ENCODE measurements around the gene CNTN5. TPM values are rescaled to one million over a fixed set of nuclear protein-coding genes. Genes with fewer than 3 reads are reported as not detected.

CNTN5 gene
- total RNA-seq, 1 experiment from 2014 or later: not detected

DNA sequence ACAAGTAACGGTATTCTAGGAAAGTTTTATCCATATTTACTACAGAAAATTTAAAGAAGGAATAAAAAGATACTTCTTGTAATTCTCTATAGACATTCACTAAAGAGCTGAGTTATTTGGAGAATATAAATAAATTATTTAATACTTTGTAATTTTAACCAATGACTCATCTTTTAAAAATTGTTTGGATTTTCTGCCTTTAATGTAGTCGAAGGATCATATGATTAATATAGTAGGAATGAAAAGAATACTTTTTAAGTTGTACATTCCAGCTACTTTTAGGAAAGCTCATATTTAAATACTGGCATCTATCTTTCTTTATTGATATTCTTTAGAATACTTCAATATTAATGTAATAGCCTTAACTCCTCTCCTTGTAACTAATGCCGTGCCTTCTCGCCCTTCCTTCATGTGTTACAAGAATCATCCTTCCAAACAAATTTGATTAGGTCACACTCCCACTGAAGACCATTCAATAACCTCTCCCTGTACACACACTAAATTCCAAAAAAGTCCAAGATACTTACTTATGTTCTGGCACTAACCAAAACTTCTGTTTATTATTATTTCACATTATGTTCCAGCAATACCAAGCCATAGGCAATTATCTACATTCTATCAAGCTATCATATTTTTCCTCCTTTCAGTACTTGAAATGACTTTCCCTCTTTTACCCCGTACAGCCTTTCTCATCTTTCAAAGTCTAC, 501.9 kb downstream of the CNTN5 start:
- H3K18ac ChIP-seq (ENCODE audit: insufficient read length, low read depth, low read length): no peak overlapping the region
- no peak overlapping the region for H3K14ac ChIP-seq (ENCODE audit: insufficient read depth, low read length)
- H3K4me2 ChIP-seq (ENCODE audit: insufficient read depth, insufficient read length, low read length): no peak overlapping the region

More for the DNA sequence above, 501.9 kb downstream of the CNTN5 start:
- Histone ChIP-seq H2AFZ (ENCODE audit: low read length) (no peak overlapping the region), H2BK15ac (ENCODE audit: low read depth, low read length) (no peak overlapping the region), H2BK12ac (ENCODE audit: insufficient read length, low read depth, low read length) (no peak overlapping the region), H2BK5ac (ENCODE audit: insufficient read length, low read length) (no peak overlapping the region), H3K56ac (ENCODE audit: insufficient read length, low read depth, low read length) (no peak overlapping the region), H4K91ac (ENCODE audit: insufficient read length, low read depth, low read length) (no peak overlapping the region), H3K79me1 (ENCODE audit: insufficient read depth, low read depth, low read length, poor library complexity, severe bottlenecking) (no peaks in the 10 kb centered on the region), H3K4ac (ENCODE audit: low read depth, low read length) (no peak overlapping the region), H2BK20ac (ENCODE audit: low read depth, low read length, poor library complexity, severe bottlenecking) (no peak overlapping the region), H3T11ph (ENCODE audit: low read length) (no peak overlapping the region), H3K23ac (ENCODE audit: insufficient read length, low read depth, low read length) (no peak overlapping the region), H4K8ac (replicated peaks; ENCODE audit: insufficient read length, low read depth, low read length) (no peak overlapping the region), H3K9me3 (ENCODE audit: control insufficient read depth, low read depth, low read length) (no peaks in the 10 kb centered on the region), H3K4me1 (ENCODE audit: insufficient read depth, low read length) (no peaks in the 10 kb centered on the region), H3K27ac (ENCODE audit: insufficient read length, low read depth, low read length) (no peak overlapping the region), H3K9ac (ENCODE audit: extremely low read depth, insufficient read length, low read length) (no peak overlapping the region), H3K23me2 (ENCODE audit: insufficient read length, low read depth, low read length, poor library complexity, severe bottlenecking) (no peaks in the 10 kb centered on the region), H4K5ac (ENCODE audit: insufficient read length, low read depth, low read length) (no peak overlapping the region), H2AK5ac (ENCODE audit: insufficient read length, low read length) (no peak overlapping the region), H3K79me2 (ENCODE audit: insufficient read depth, low read length) (no peaks in the 10 kb centered on the region), H3K27me3 (ENCODE audit: insufficient read depth, low read length) (no peaks in the 10 kb centered on the region), H4K20me1 (ENCODE audit: control insufficient read depth, insufficient read depth, insufficient read length) (no peaks in the 10 kb centered on the region), H2BK120ac (ENCODE audit: low read depth, low read length, poor library complexity, severe bottlenecking) (no peak overlapping the region)
- no peaks in the 10 kb centered on the region for H3K36me3 Mint-ChIP-seq (ENCODE audit: insufficient read depth in 1 of 3, low read depth in 3 of 3)
- no peak overlapping the region for H3K27ac Mint-ChIP-seq
- TF ChIP-seq CTCF (conservative IDR thresholded peaks at IDR 0.05): no peak
- no peaks in the 10 kb centered on the region; a peak in 1 of 5 replicates for H3K9me3 Mint-ChIP-seq
- H3K4me3 Mint-ChIP-seq: no peak overlapping the region
- no peaks in the 10 kb centered on the region for H3K27me3 Mint-ChIP-seq (ENCODE audit: low read depth)
- no peak for DNase-seq
- peaks cover 13 to 15% of the 10 kb centered on the region in 2 experiments for H3K4me1 Mint-ChIP-seq
- no CpG with 5 or more reads among the region's 5 CpGs for WGBS (ENCODE audit: extremely low coverage, insufficient read length, low lambda C conversion rate)
